ENCODE measurements around the gene KCNS3.

Gene KCNS3

GRCh38 chr2:17899871-17900270, 21.4 kb downstream of the KCNS3 start:
- no peaks in the 10 kb centered on the region for H3K36me3 Mint-ChIP-seq

GRCh38 chr2:17901246-17901645, 22.8 kb downstream of the KCNS3 start:
- H3K27me3 Mint-ChIP-seq = peaks cover 12% of the 10 kb centered on the region
- ATAC-seq (ENCODE audit: low read depth) (no peak), DNase-seq (ENCODE audit: low spot score in 2 of 2) (no peak)
- no peaks in the 10 kb centered on the region for H3K36me3 Mint-ChIP-seq
- no peaks in the 10 kb centered on the region for H3K4me1 Mint-ChIP-seq
- no peak overlapping the region for H3K4me3 Mint-ChIP-seq
- H3K27ac Mint-ChIP-seq = no peak overlapping the region
- H3K9me3 Mint-ChIP-seq = no peaks in the 10 kb centered on the region

More at GRCh38 chr2:17899871-17900270, 21.4 kb downstream of the KCNS3 start:
- H3K27me3 Mint-ChIP-seq = peaks cover 17% of the 10 kb centered on the region
- no peak overlapping the region for H3K27ac Mint-ChIP-seq
- no peak for ATAC-seq (ENCODE audit: low read depth)
- DNase-seq (ENCODE audit: low spot score in 2 of 2) = no peak
- H3K4me3 Mint-ChIP-seq = no peak overlapping the region
- no peaks in the 10 kb centered on the region for H3K4me1 Mint-ChIP-seq
- no peaks in the 10 kb centered on the region for H3K9me3 Mint-ChIP-seq

GRCh38 chr2:17910980-17911379, 32.5 kb downstream of the KCNS3 start:
- Mint-ChIP-seq H3K9me3 (peaks cover 3% of the 10 kb centered on the region), H3K36me3 (no peaks in the 10 kb centered on the region), H3K27me3 (peaks cover 24% of the 10 kb centered on the region), H3K4me1 (peaks cover 7% of the 10 kb centered on the region), H3K27ac (no peak overlapping the region), H3K4me3 (no peak overlapping the region)
- no peak for DNase-seq (ENCODE audit: low spot score in 2 of 2)
- ATAC-seq (ENCODE audit: low read depth) = no peak

- DNase-seq (ENCODE audit: low spot score in 2 of 2) = no peak
- ATAC-seq (ENCODE audit: low read depth) = peak; percentile 38
- peak overlapping the region; percentile 5 for H3K27ac Mint-ChIP-seq
Observed at GRCh38 chr2:17911491-17912260, 33.2 kb downstream of the KCNS3 start.

GRCh38 chr2:17912266-17912691, 33.8 kb downstream of the KCNS3 start:
- ATAC-seq (ENCODE audit: low read depth) = peak; percentile 99

More at GRCh38 chr2:17911491-17912260, 33.2 kb downstream of the KCNS3 start:
- H3K9me3 Mint-ChIP-seq = peaks cover 2% of the 10 kb centered on the region
- peaks cover 24% of the 10 kb centered on the region for H3K27me3 Mint-ChIP-seq
- H3K36me3 Mint-ChIP-seq = no peaks in the 10 kb centered on the region
- no peak overlapping the region for H3K4me3 Mint-ChIP-seq
- peaks cover 7% of the 10 kb centered on the region for H3K4me1 Mint-ChIP-seq

GRCh38 chr2:17915099-17915498, 36.6 kb downstream of the KCNS3 start:
- Mint-ChIP-seq H3K27ac (no peak overlapping the region), H3K27me3 (peaks cover 14% of the 10 kb centered on the region), H3K4me3 (no peak overlapping the region), H3K9me3 (no peaks in the 10 kb centered on the region), H3K36me3 (no peaks in the 10 kb centered on the region), H3K4me1 (peaks cover 9% of the 10 kb centered on the region)
- DNase-seq (ENCODE audit: low spot score in 2 of 2) (no peak), ATAC-seq (ENCODE audit: low read depth) (no peak)

More at GRCh38 chr2:17912266-17912691, 33.8 kb downstream of the KCNS3 start:
- peaks cover 2% of the 10 kb centered on the region for H3K9me3 Mint-ChIP-seq
- peak overlapping the region; percentile 5 for H3K27ac Mint-ChIP-seq
- peak; percentile 10 to 26 for DNase-seq (ENCODE audit: low spot score in 2 of 2)
- H3K4me1 Mint-ChIP-seq = peaks cover 7% of the 10 kb centered on the region
- H3K36me3 Mint-ChIP-seq = no peaks in the 10 kb centered on the region
- no peak overlapping the region for H3K4me3 Mint-ChIP-seq
- peaks cover 20% of the 10 kb centered on the region for H3K27me3 Mint-ChIP-seq

- peaks cover 9% of the 10 kb centered on the region for H3K4me1 Mint-ChIP-seq
- no peaks in the 10 kb centered on the region for H3K36me3 Mint-ChIP-seq
- no peak overlapping the region for H3K27ac Mint-ChIP-seq
- H3K4me3 Mint-ChIP-seq = no peak overlapping the region
- DNase-seq (ENCODE audit: low spot score in 2 of 2) = no peak
- no peak for ATAC-seq (ENCODE audit: low read depth)
- no peaks in the 10 kb centered on the region for H3K9me3 Mint-ChIP-seq
- peaks cover 11% of the 10 kb centered on the region for H3K27me3 Mint-ChIP-seq
Observed at GRCh38 chr2:17915811-17916518, 37.5 kb downstream of the KCNS3 start.

GRCh38 chr2:17916584-17916983, 38.1 kb downstream of the KCNS3 start:
- no peaks in the 10 kb centered on the region for H3K36me3 Mint-ChIP-seq
- H3K27me3 Mint-ChIP-seq = peaks cover 10% of the 10 kb centered on the region
- DNase-seq (ENCODE audit: low spot score in 2 of 2) (no peak), ATAC-seq (ENCODE audit: low read depth) (no peak)
- no peaks in the 10 kb centered on the region for H3K9me3 Mint-ChIP-seq
- H3K27ac Mint-ChIP-seq = no peak overlapping the region
- H3K4me1 Mint-ChIP-seq = peaks cover 9% of the 10 kb centered on the region
- H3K4me3 Mint-ChIP-seq = no peak overlapping the region

GRCh38 chr2:17918789-17919188, 40.3 kb downstream of the KCNS3 start:
- Mint-ChIP-seq H3K9me3 (no peaks in the 10 kb centered on the region), H3K27me3 (peaks cover 10% of the 10 kb centered on the region), H3K27ac (peak overlapping the region; percentile 25), H3K36me3 (no peaks in the 10 kb centered on the region), H3K4me1 (peaks cover 2% of the 10 kb centered on the region), H3K4me3 (no peak overlapping the region)
- DNase-seq (ENCODE audit: low spot score in 2 of 2) = no peak
- ATAC-seq (ENCODE audit: low read depth) = no peak

GRCh38 chr2:17930773-17931172, 52.3 kb downstream of the KCNS3 start:
- no peak overlapping the region for H3K27ac Mint-ChIP-seq
- H3K36me3 Mint-ChIP-seq = peaks cover 1% of the 10 kb centered on the region
- H3K4me1 Mint-ChIP-seq = no peaks in the 10 kb centered on the region
- H3K27me3 Mint-ChIP-seq = peaks cover 15% of the 10 kb centered on the region
- ATAC-seq (ENCODE audit: low read depth) (no peak), DNase-seq (ENCODE audit: low spot score in 2 of 2) (no peak)
- no peak overlapping the region for H3K4me3 Mint-ChIP-seq
- H3K9me3 Mint-ChIP-seq = peaks cover 4% of the 10 kb centered on the region

- Mint-ChIP-seq H3K27me3 (peaks cover 19% of the 10 kb centered on the region), H3K4me3 (no peak overlapping the region), H3K9me3 (no peaks in the 10 kb centered on the region), H3K36me3 (no peaks in the 10 kb centered on the region), H3K27ac (no peak overlapping the region), H3K4me1 (no peaks in the 10 kb centered on the region)
- DNase-seq (ENCODE audit: low spot score in 2 of 2) = no peak
- ATAC-seq (ENCODE audit: low read depth) = no peak
Observed at GRCh38 chr2:17933256-17933655, 54.8 kb downstream of the KCNS3 start.

- H3K9me3 Mint-ChIP-seq = peaks cover 2% of the 10 kb centered on the region
- H3K4me3 Mint-ChIP-seq = no peak overlapping the region
- no peak overlapping the region for H3K27ac Mint-ChIP-seq
- peaks cover 2% of the 10 kb centered on the region for H3K36me3 Mint-ChIP-seq
- ATAC-seq (ENCODE audit: low read depth) (no peak), DNase-seq (ENCODE audit: low spot score in 2 of 2) (no peak)
- no peaks in the 10 kb centered on the region for H3K4me1 Mint-ChIP-seq
- H3K27me3 Mint-ChIP-seq = peaks cover 21% of the 10 kb centered on the region
Observed at GRCh38 chr2:17934721-17935120, 56.3 kb downstream of the KCNS3 start.

- H3K27me3 Mint-ChIP-seq = peaks cover 21% of the 10 kb centered on the region
- no peak overlapping the region for H3K27ac Mint-ChIP-seq
- peaks cover 2% of the 10 kb centered on the region for H3K9me3 Mint-ChIP-seq
- DNase-seq (ENCODE audit: low spot score in 2 of 2) = no peak
- peaks cover 2% of the 10 kb centered on the region for H3K36me3 Mint-ChIP-seq
- H3K4me1 Mint-ChIP-seq = no peaks in the 10 kb centered on the region
- ATAC-seq (ENCODE audit: low read depth) = no peak
- H3K4me3 Mint-ChIP-seq = no peak overlapping the region
Observed at GRCh38 chr2:17935242-17935885, 56.9 kb downstream of the KCNS3 start.

GRCh38 chr2:17936599-17936998, 58.1 kb downstream of the KCNS3 start:
- Mint-ChIP-seq H3K4me3 (no peak overlapping the region), H3K4me1 (no peaks in the 10 kb centered on the region), H3K27me3 (peaks cover 17% of the 10 kb centered on the region), H3K27ac (no peak overlapping the region), H3K9me3 (peaks cover 2% of the 10 kb centered on the region), H3K36me3 (peaks cover 2% of the 10 kb centered on the region)
- DNase-seq (ENCODE audit: low spot score in 2 of 2) (no peak), ATAC-seq (ENCODE audit: low read depth) (no peak)

Measured in memory B cell (primary cell).